SK-N-SH (cell line): ENCODE data around the gene PSMC5. TPM values are rescaled to one million over a fixed set of nuclear protein-coding genes. Genes with fewer than 3 reads are reported as not detected.

Experiments
- CTCF ChIA-PET: fragments of 300-600, 350-600 bp; formaldehyde crosslinking; extraction: SDS; loops from one replicate; lab custom pipeline; 2021; lab: Yijun Ruan, JAX
- POLR2A ChIA-PET: fragments of 350-600 bp; sonication (Branson Sonifier 250); formaldehyde crosslinking; extraction: SDS; loops from one replicate; lab custom pipeline; 2020; ENCODE audit warnings: antibody characterized with exemption, inconsistent platforms; lab: Yijun Ruan, JAX
- DNase-seq: peaks from one replicate; pipeline ENCODE4 v3.0.0; 2012
- H2AFZ ChIP-seq: fragments of 200-600 bp; sonication (generic); 2 replicates; pipeline ENCODE4 v1.8.1; 2016; ENCODE audit warnings: antibody characterized with exemption, mild to moderate bottlenecking, low read depth
- H3F3A ChIP-seq: fragments of 200-600 bp; sonication (generic); replicated peaks from 2 replicates; pipeline ENCODE3; 2016; ENCODE audit warnings: antibody characterized with exemption, mild to moderate bottlenecking; ENCODE audit not compliant: insufficient read depth
- H3K27ac ChIP-seq, 2 experiments: fragments of 200-500 bp in 1 of 2; fragments of 200-600 bp in 1 of 2; sonication (Bioruptor generic) in 1 of 2; sonication (generic), shearing (Covaris generic) in 1 of 2; 2 replicates each; pipeline versions ENCODE4 v1.5.1 to v1.6.1; 2014 to 2016; ENCODE audit warnings: low read depth in 2 of 2, inconsistent platforms in 1 of 2, low read length in 1 of 2, mild to moderate bottlenecking in 1 of 2, mixed read lengths in 1 of 2
- H3K27me3 ChIP-seq: fragments of 200-600 bp; sonication (generic), shearing (Covaris generic); 2 replicates; pipeline ENCODE4 v1.6.1; 2016; ENCODE audit warnings: mixed run types; ENCODE audit not compliant: insufficient read depth
- H3K36me3 ChIP-seq, 2 experiments: fragments of 200-500 bp in 1 of 2; fragments of 200-600 bp in 1 of 2; sonication (Bioruptor generic) in 1 of 2; sonication (generic) in 1 of 2; replicated peaks in 1 of 2; 2 replicates each; pipeline versions ENCODE3 to v1.5.1; 2014 to 2016; ENCODE audit warnings: low read length in 1 of 2, mild to moderate bottlenecking in 1 of 2; ENCODE audit not compliant: insufficient read depth in 2 of 2, control insufficient read depth in 1 of 2
- H3K4me1 ChIP-seq, 2 experiments: fragments of 200-500 bp in 1 of 2; fragments of 200-600 bp in 1 of 2; sonication (Bioruptor generic) in 1 of 2; sonication (generic), shearing (Covaris generic) in 1 of 2; 2 replicates each; pipeline versions ENCODE4 v1.5.1 to v1.6.1; 2014 to 2016; ENCODE audit warnings: low read depth in 1 of 2, low read length in 1 of 2, mixed run types in 1 of 2; ENCODE audit not compliant: insufficient read depth in 2 of 2, control insufficient read depth in 1 of 2
- H3K4me2 ChIP-seq: fragments of 200-600 bp; sonication (generic), shearing (Covaris generic); 2 replicates; pipeline ENCODE4 v1.6.1; 2017; ENCODE audit warnings: mixed run types
- H3K4me3 ChIP-seq, 2 experiments: fragments of 200-500 bp in 1 of 2; fragments of 200-600 bp in 1 of 2; sonication (Bioruptor generic) in 1 of 2; sonication (generic), shearing (Covaris generic) in 1 of 2; 2 replicates each; pipeline versions ENCODE4 v1.5.1 to v1.8.1; 2014 to 2016; ENCODE audit warnings: low read depth in 2 of 2, inconsistent platforms in 1 of 2, low read length in 1 of 2, mild to moderate bottlenecking in 1 of 2, mixed read lengths in 1 of 2, moderate library complexity in 1 of 2
- H3K79me2 ChIP-seq: fragments of 200-600 bp; sonication (generic); 2 replicates; pipeline ENCODE4 v1.8.1; 2017; ENCODE audit warnings: mild to moderate bottlenecking; ENCODE audit not compliant: insufficient read depth
- H3K9ac ChIP-seq: fragments of 200-600 bp; sonication (generic); 2 replicates; pipeline ENCODE4 v1.6.1; 2017; ENCODE audit warnings: mixed run types
- H3K9me2 ChIP-seq: fragments of 200-600 bp; sonication (generic); 2 replicates; pipeline ENCODE4 v1.6.1; 2017; ENCODE audit warnings: mixed run types
- H3K9me3 ChIP-seq: fragments of 200-600 bp; sonication (generic); 2 replicates; pipeline ENCODE4 v1.6.1; 2017; ENCODE audit warnings: mixed run types, mild to moderate bottlenecking, moderate library complexity
- H4K20me1 ChIP-seq: fragments of 200-600 bp; sonication (generic); 2 replicates; pipeline ENCODE4 v1.6.1; 2017; ENCODE audit warnings: mild to moderate bottlenecking, mixed run types; ENCODE audit not compliant: insufficient read depth
- EP300 ChIP-seq, 2 experiments: IDR thresholded peaks; 2 replicates each; pipeline versions ENCODE4 v1.4.0 to v1.6.1; 2012; ENCODE audit warnings: borderline replicate concordance in 1 of 2, low read depth in 1 of 2, low read length in 1 of 2
- EZH2phosphoT487 ChIP-seq: fragments of 200-600 bp; sonication (generic); IDR thresholded peaks from 2 replicates; pipeline ENCODE4 v1.6.1; 2017; ENCODE audit warnings: low read depth, mixed run types, mild to moderate bottlenecking, antibody characterized with exemption, moderate library complexity, borderline replicate concordance
- FOSL2 ChIP-seq: IDR thresholded peaks from 2 replicates; pipeline ENCODE4 v1.4.0; 2012; ENCODE audit warnings: low read depth, mild to moderate bottlenecking, moderate library complexity, borderline replicate concordance
- FOXJ3 ChIP-seq: sonication (generic); formaldehyde crosslinking; IDR thresholded peaks from 2 replicates; pipeline ENCODE4 v1.5.1; 2020; ENCODE audit warnings: mild to moderate bottlenecking, missing genetic modification reagents
- GATA2 ChIP-seq: sonication (generic); formaldehyde crosslinking; IDR thresholded peaks from 2 replicates; pipeline ENCODE4 v1.5.0; 2020; ENCODE audit warnings: mild to moderate bottlenecking, missing genetic modification reagents
- IRF3 ChIP-seq: fragments of 150-350 bp; IDR thresholded peaks from 2 replicates; pipeline ENCODE4 v1.6.1; 2016; ENCODE audit warnings: mild to moderate bottlenecking, low read depth, low read length
- JUND ChIP-seq: IDR thresholded peaks from 2 replicates; pipeline ENCODE4 v1.4.0; 2012
- MXI1 ChIP-seq: IDR thresholded peaks from 2 replicates; pipeline ENCODE4 v1.6.1; 2012; ENCODE audit warnings: mild to moderate bottlenecking, low read depth, low read length, improper control_type of control experiment
- NRF1 ChIP-seq: IDR thresholded peaks from 2 replicates; pipeline ENCODE4 v1.6.1; 2012; ENCODE audit warnings: low read depth, mild to moderate bottlenecking, low read length
- REST ChIP-seq: IDR thresholded peaks from 2 replicates; pipeline ENCODE4 v1.6.1; 2012; ENCODE audit warnings: mild to moderate bottlenecking, low read depth, low read length, moderate library complexity
- RFX5 ChIP-seq: IDR thresholded peaks from 2 replicates; pipeline ENCODE4 v1.6.1; 2012; ENCODE audit warnings: mild to moderate bottlenecking, improper control_type of control experiment, low read length
- SIN3A ChIP-seq: IDR thresholded peaks from 2 replicates; pipeline ENCODE4 v1.6.1; 2012; ENCODE audit warnings: low read depth, mild to moderate bottlenecking, low read length, moderate library complexity, borderline replicate concordance
- SMC3 ChIP-seq: IDR thresholded peaks from 2 replicates; pipeline ENCODE4 v1.6.1; 2012; ENCODE audit warnings: low read depth, low read length, improper control_type of control experiment
- TAF1 ChIP-seq: IDR thresholded peaks from 2 replicates; pipeline ENCODE4 v1.6.1; 2012; ENCODE audit warnings: low read depth, mild to moderate bottlenecking, low read length, moderate library complexity, borderline replicate concordance
- TEAD4 ChIP-seq: IDR thresholded peaks from 2 replicates; pipeline ENCODE4 v1.4.0; 2012; ENCODE audit warnings: mild to moderate bottlenecking, borderline replicate concordance; ENCODE audit not compliant: insufficient read depth
- WGBS: methylation state at CpG from one replicate; pipeline ENCODE4 v1.1.6; 2017; ENCODE audit warnings: low lambda C conversion rate; 5-methylcytosine and 5-hydroxymethylcytosine counted together
- polyA plus RNA-seq, 3 experiments: library from polyadenylated mRNA; depleted of rRNA; stranded (reverse); fragments of >200 nt; gene quantifications; 2 replicates each; pipeline ENCODE4 v1.2.3, GENCODE V29; 2012
- TF ChIP-seq, protein P1 (sequence below): IDR thresholded peaks from 2 replicates; pipeline ENCODE4; 2012
- TF ChIP-seq, protein P2 (sequence below): IDR thresholded peaks from 2 replicates; pipeline ENCODE4 v1.4.0; 2012; ENCODE audit warnings: low read depth

Gene PSMC5
- polyA plus RNA-seq, 1 of the 3 experiments (the other 2 are of a cell fraction) = 424 TPM

- H3K4me1 ChIP-seq = no peaks in the 10 kb centered on the region
- POLR2A ChIA-PET = no interaction called here
- H3F3A ChIP-seq = no peaks in the 10 kb centered on the region
- no peak overlapping the region for H3K27ac ChIP-seq
- CTCF ChIA-PET = interaction anchor here (1.2 to 6.4 kb wide), 3 partner anchors 11 to 64 kb away, joined by 4 to 50 read pairs (median 9); partner anchors contain the start of gene GH1
- H3K4me3 ChIP-seq = no peak overlapping the region
- H3K79me2 ChIP-seq = no peaks in the 10 kb centered on the region
- no peaks in the 10 kb centered on the region for H4K20me1 ChIP-seq
- H3K9me3 ChIP-seq = no peaks in the 10 kb centered on the region
- H3K9me2 ChIP-seq = no peaks in the 10 kb centered on the region
- 60% methylated on average over 5 of the region's 5 CpGs for WGBS
- no peaks in the 10 kb centered on the region for H3K36me3 ChIP-seq
- H2AFZ ChIP-seq = no peak overlapping the region
- H3K4me2 ChIP-seq = no peak overlapping the region
- H3K9ac ChIP-seq = no peak overlapping the region
- DNase-seq = no peak
- H3K27me3 ChIP-seq = peaks cover 30% of the 10 kb centered on the region
- TF ChIP-seq REST (no peak), SMC3 (no peak), MXI1 (no peak)
Measured at GRCh38 chr17:63854709-63855108, 27.5 kb downstream of the PSMC5 start.

DNA sequence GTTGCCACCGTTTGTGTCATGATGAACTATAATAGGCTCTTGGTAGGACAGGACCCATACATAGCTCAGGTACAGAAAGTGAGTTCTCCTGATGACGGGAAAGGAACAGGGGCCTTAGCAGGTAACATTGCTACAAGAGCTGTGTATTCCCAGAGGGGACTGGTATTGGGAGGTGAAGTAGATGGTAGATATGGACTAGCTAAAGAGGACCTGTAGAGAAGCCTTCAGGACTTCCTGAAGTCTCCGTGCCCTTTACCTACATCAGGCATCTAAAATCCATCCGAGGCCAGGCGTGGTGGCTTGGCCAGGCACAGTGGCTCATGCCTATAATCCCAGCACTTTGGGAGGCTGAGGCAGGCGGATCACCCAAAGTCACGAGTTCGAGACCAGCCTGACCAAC, 28.0 kb downstream of the PSMC5 start:
- Histone ChIP-seq H2AFZ (no peak overlapping the region), H3K9ac (no peak overlapping the region), H3F3A (no peaks in the 10 kb centered on the region), H3K27me3 (peaks cover 35% of the 10 kb centered on the region), H3K79me2 (no peaks in the 10 kb centered on the region), H3K9me2 (no peaks in the 10 kb centered on the region), H3K4me2 (no peak overlapping the region), H3K4me3 (no peak overlapping the region), H3K27ac (no peak overlapping the region), H3K36me3 (no peaks in the 10 kb centered on the region), H4K20me1 (no peaks in the 10 kb centered on the region), H3K9me3 (no peaks in the 10 kb centered on the region), H3K4me1 (no peaks in the 10 kb centered on the region)
- TF ChIP-seq TEAD4 = no peak
- no peak for TF ChIP-seq FOXJ3 (CRISPR knock-in tag)
- TF ChIP-seq, protein P1, sequence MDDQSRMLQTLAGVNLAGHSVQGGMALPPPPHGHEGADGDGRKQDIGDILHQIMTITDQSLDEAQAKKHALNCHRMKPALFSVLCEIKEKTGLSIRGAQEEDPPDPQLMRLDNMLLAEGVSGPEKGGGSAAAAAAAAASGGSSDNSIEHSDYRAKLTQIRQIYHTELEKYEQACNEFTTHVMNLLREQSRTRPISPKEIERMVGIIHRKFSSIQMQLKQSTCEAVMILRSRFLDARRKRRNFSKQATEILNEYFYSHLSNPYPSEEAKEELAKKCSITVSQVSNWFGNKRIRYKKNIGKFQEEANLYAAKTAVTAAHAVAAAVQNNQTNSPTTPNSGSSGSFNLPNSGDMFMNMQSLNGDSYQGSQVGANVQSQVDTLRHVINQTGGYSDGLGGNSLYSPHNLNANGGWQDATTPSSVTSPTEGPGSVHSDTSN = no peak
- TF ChIP-seq GATA2 (CRISPR knock-in tag) = no peak
- no peak for TF ChIP-seq REST
- TF ChIP-seq FOSL2 = no peak
- no peak for TF ChIP-seq NRF1
- TF ChIP-seq SIN3A = no peak
- TF ChIP-seq, protein P2, sequence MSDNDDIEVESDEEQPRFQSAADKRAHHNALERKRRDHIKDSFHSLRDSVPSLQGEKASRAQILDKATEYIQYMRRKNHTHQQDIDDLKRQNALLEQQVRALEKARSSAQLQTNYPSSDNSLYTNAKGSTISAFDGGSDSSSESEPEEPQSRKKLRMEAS = no peak
- TF ChIP-seq IRF3 = no peak
- no peak for TF ChIP-seq EZH2phosphoT487
- no peak for TF ChIP-seq SMC3
- no peak for TF ChIP-seq RFX5
- TF ChIP-seq EP300 (IDR thresholded peaks at IDR 0.05; ENCODE audit: borderline replicate concordance in 1 of 2, low read depth in 1 of 2, low read length in 1 of 2) = no peak
- no peak for TF ChIP-seq JUND
- TF ChIP-seq TAF1 = no peak
- ChIA-PET CTCF (interaction anchor here (1.1 to 6.4 kb wide), 4 partner anchors 9 to 63 kb away, joined by 3 to 50 read pairs (median 7); partner anchors contain the start of gene GH1), POLR2A (no interaction called here)
- 68% methylated on average over 8 of the region's 8 CpGs for WGBS
- no peak for DNase-seq
